ENCODE results near the gene LPP. TPM values are rescaled to one million over a fixed set of nuclear protein-coding genes. Genes with fewer than 3 reads are reported as not detected.

LPP gene
- total RNA-seq, 4 donors from 2014 or later, result 183 to 293 (median 242) TPM

GRCh38 chr3:188571531-188572095 is 417.7 kb downstream of the LPP start:
- TF ChIP-seq, protein P1, sequence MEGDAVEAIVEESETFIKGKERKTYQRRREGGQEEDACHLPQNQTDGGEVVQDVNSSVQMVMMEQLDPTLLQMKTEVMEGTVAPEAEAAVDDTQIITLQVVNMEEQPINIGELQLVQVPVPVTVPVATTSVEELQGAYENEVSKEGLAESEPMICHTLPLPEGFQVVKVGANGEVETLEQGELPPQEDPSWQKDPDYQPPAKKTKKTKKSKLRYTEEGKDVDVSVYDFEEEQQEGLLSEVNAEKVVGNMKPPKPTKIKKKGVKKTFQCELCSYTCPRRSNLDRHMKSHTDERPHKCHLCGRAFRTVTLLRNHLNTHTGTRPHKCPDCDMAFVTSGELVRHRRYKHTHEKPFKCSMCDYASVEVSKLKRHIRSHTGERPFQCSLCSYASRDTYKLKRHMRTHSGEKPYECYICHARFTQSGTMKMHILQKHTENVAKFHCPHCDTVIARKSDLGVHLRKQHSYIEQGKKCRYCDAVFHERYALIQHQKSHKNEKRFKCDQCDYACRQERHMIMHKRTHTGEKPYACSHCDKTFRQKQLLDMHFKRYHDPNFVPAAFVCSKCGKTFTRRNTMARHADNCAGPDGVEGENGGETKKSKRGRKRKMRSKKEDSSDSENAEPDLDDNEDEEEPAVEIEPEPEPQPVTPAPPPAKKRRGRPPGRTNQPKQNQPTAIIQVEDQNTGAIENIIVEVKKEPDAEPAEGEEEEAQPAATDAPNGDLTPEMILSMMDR (IDR thresholded peaks at IDR 0.05), result no peak
- TF ChIP-seq EP300 (IDR thresholded peaks at IDR 0.05), result no peak
- no peak for TF ChIP-seq POLR2A (IDR thresholded peaks at IDR 0.05)
- no peak overlapping the region for H3K4me3 ChIP-seq
- no peaks in the 10 kb centered on the region for H3K27me3 ChIP-seq
- 77 to 88% methylated on average over 7 of the region's 7 CpGs for WGBS, 2 donors
- no peaks in the 10 kb centered on the region for H3K9me3 ChIP-seq
- DNase-seq (ENCODE audit: low spot score in 2 of 2), result no peak
- H3K27ac ChIP-seq, result no peak overlapping the region
- H3K4me1 ChIP-seq, result peaks cover 0 to 25% (median 2%) of the 10 kb centered on the region in 4 donors
- H3K36me3 ChIP-seq, result no peaks in the 10 kb centered on the region

GRCh38 chr3:188573291-188573940 is 419.5 kb downstream of the LPP start:
- DNase-seq (ENCODE audit: low spot score in 2 of 2), result no peak
- WGBS, 2 donors, result 66 to 76% methylated on average over 8 of the region's 8 CpGs
- H3K9me3 ChIP-seq, result no peaks in the 10 kb centered on the region
- H3K4me1 ChIP-seq, result peaks cover 0 to 34% (median 2%) of the 10 kb centered on the region in 4 donors
- no peaks in the 10 kb centered on the region for H3K27me3 ChIP-seq
- no peaks in the 10 kb centered on the region for H3K36me3 ChIP-seq
- TF ChIP-seq POLR2A (IDR thresholded peaks at IDR 0.05) (no peak), EP300 (IDR thresholded peaks at IDR 0.05) (no peak)
- TF ChIP-seq, protein P1 (IDR thresholded peaks at IDR 0.05), result no peak
- H3K4me3 ChIP-seq, result no peak overlapping the region
- no peak overlapping the region for H3K27ac ChIP-seq

GRCh38 chr3:188573956-188574355 is 420.0 kb downstream of the LPP start:
- Histone ChIP-seq H3K27me3 (no peaks in the 10 kb centered on the region), H3K27ac (no peak overlapping the region), H3K4me1 (peaks cover 0 to 34% (median 4%) of the 10 kb centered on the region in 4 donors), H3K4me3 (no peak overlapping the region), H3K36me3 (no peaks in the 10 kb centered on the region), H3K9me3 (no peaks in the 10 kb centered on the region)
- WGBS, 2 donors, result 76 to 77% methylated on average over 3 of the region's 3 CpGs
- DNase-seq (ENCODE audit: low spot score in 2 of 2), result no peak
- no peak for TF ChIP-seq EP300 (IDR thresholded peaks at IDR 0.05)
- TF ChIP-seq, protein P1 (IDR thresholded peaks at IDR 0.05), result no peak
- no peak for TF ChIP-seq POLR2A (IDR thresholded peaks at IDR 0.05)

DNA sequence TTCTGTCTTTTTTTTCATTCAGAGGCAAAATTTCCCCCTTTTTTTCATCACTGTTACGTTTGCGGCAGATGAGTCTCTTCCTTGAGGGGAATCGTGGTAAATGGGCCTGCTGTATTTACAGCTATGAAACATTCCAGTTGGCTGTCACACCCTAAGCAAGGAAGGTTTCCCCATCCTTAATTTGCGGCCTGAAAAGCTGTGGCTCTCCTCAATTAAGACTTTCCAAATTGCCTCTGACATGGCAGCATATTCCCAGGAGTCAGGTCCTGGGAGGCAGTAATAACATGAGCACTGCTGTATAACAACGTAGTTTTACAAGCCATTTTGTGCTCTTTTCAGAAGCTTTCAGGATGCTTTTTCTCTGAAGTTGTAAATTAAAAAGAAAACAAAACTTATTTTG is 420.9 kb downstream of the LPP start:
- 73 to 76% methylated on average over 5 of the region's 5 CpGs for WGBS, 2 donors
- peaks cover 0 to 34% (median 5%) of the 10 kb centered on the region in 4 donors for H3K4me1 ChIP-seq
- TF ChIP-seq, protein P1 (IDR thresholded peaks at IDR 0.05), result no peak
- TF ChIP-seq EP300 (IDR thresholded peaks at IDR 0.05) (no peak), POLR2A (IDR thresholded peaks at IDR 0.05) (no peak)
- H3K36me3 ChIP-seq, result no peaks in the 10 kb centered on the region
- H3K27ac ChIP-seq, result no peak overlapping the region
- no peaks in the 10 kb centered on the region for H3K9me3 ChIP-seq
- DNase-seq (ENCODE audit: low spot score in 2 of 2), result no peak
- no peak overlapping the region for H3K4me3 ChIP-seq
- H3K27me3 ChIP-seq, result no peaks in the 10 kb centered on the region

DNA sequence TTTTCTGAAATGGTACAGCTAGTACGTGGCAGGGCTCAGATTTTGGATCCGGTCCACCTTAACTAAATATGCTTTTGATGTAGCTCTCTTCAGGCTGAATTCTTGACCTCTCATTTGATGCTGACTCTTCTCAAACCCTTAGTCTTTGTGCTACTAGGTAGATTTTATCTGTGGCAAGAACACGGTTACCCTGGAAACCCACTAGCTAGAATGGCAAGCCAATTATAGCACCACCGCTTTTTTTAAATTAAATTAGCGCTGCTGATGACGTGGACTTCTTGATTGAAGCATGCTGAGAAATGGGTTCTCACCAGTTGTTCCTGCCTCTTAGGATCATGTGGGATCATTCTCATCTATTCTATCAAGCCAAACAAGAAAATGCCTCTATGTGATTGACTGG is 421.5 kb downstream of the LPP start:
- Histone ChIP-seq H3K36me3 (no peaks in the 10 kb centered on the region), H3K27me3 (no peaks in the 10 kb centered on the region), H3K4me3 (no peak overlapping the region), H3K4me1 (peaks cover 0 to 36% (median 5%) of the 10 kb centered on the region in 4 donors), H3K27ac (no peak overlapping the region), H3K9me3 (no peaks in the 10 kb centered on the region)
- DNase-seq (ENCODE audit: low spot score in 2 of 2), result no peak
- no peak for TF ChIP-seq EP300 (IDR thresholded peaks at IDR 0.05)
- TF ChIP-seq, protein P1 (IDR thresholded peaks at IDR 0.05), result no peak
- no peak for TF ChIP-seq POLR2A (IDR thresholded peaks at IDR 0.05)
- 91 to 94% methylated on average over 6 of the region's 6 CpGs for WGBS, 2 donors

Data from tibial nerve (tissue), 4 donors.